Measurements from ENCODE around the gene MCRIP1.

GRCh38 chr17:81822312-81822637, 10.8 kb downstream of the MCRIP1 start:
- TF ChIP-seq EZH2 (IDR thresholded peaks at IDR 0.05; ENCODE audit: borderline replicate concordance, control insufficient read depth, low read depth, low read length) (no peak), SMC3 (IDR thresholded peaks at IDR 0.05; ENCODE audit: borderline replicate concordance, low read length) (no peak), SP1 (IDR thresholded peaks at IDR 0.05; ENCODE audit: low read depth, low read length) (no peak), MEF2A (IDR thresholded peaks at IDR 0.05; ENCODE audit: insufficient read depth, low read depth, low read length) (no peak), ZSCAN29 (IDR thresholded peaks at IDR 0.05) (no peak), TAF1 (IDR thresholded peaks at IDR 0.05; ENCODE audit: borderline replicate concordance, low read depth, low read length) (no peak)
- TF ChIP-seq, protein P1, sequence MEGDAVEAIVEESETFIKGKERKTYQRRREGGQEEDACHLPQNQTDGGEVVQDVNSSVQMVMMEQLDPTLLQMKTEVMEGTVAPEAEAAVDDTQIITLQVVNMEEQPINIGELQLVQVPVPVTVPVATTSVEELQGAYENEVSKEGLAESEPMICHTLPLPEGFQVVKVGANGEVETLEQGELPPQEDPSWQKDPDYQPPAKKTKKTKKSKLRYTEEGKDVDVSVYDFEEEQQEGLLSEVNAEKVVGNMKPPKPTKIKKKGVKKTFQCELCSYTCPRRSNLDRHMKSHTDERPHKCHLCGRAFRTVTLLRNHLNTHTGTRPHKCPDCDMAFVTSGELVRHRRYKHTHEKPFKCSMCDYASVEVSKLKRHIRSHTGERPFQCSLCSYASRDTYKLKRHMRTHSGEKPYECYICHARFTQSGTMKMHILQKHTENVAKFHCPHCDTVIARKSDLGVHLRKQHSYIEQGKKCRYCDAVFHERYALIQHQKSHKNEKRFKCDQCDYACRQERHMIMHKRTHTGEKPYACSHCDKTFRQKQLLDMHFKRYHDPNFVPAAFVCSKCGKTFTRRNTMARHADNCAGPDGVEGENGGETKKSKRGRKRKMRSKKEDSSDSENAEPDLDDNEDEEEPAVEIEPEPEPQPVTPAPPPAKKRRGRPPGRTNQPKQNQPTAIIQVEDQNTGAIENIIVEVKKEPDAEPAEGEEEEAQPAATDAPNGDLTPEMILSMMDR (IDR thresholded peaks at IDR 0.05 in 2 of 3, conservative IDR thresholded peaks at IDR 0.05 in 1 of 3; ENCODE audit: control insufficient read depth in 2 of 3, extremely low read depth in 1 of 3, insufficient read depth in 1 of 3, low read depth in 3 of 3, low read length in 3 of 3): no peak
- TF ChIP-seq, protein P2, sequence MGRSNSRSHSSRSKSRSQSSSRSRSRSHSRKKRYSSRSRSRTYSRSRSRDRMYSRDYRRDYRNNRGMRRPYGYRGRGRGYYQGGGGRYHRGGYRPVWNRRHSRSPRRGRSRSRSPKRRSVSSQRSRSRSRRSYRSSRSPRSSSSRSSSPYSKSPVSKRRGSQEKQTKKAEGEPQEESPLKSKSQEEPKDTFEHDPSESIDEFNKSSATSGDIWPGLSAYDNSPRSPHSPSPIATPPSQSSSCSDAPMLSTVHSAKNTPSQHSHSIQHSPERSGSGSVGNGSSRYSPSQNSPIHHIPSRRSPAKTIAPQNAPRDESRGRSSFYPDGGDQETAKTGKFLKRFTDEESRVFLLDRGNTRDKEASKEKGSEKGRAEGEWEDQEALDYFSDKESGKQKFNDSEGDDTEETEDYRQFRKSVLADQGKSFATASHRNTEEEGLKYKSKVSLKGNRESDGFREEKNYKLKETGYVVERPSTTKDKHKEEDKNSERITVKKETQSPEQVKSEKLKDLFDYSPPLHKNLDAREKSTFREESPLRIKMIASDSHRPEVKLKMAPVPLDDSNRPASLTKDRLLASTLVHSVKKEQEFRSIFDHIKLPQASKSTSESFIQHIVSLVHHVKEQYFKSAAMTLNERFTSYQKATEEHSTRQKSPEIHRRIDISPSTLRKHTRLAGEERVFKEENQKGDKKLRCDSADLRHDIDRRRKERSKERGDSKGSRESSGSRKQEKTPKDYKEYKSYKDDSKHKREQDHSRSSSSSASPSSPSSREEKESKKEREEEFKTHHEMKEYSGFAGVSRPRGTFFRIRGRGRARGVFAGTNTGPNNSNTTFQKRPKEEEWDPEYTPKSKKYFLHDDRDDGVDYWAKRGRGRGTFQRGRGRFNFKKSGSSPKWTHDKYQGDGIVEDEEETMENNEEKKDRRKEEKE (IDR thresholded peaks at IDR 0.05): no peak
- TF ChIP-seq, protein P3, sequence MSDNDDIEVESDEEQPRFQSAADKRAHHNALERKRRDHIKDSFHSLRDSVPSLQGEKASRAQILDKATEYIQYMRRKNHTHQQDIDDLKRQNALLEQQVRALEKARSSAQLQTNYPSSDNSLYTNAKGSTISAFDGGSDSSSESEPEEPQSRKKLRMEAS (IDR thresholded peaks at IDR 0.05; ENCODE audit: low read depth, low read length): no peak
- TF ChIP-seq, protein P4, sequence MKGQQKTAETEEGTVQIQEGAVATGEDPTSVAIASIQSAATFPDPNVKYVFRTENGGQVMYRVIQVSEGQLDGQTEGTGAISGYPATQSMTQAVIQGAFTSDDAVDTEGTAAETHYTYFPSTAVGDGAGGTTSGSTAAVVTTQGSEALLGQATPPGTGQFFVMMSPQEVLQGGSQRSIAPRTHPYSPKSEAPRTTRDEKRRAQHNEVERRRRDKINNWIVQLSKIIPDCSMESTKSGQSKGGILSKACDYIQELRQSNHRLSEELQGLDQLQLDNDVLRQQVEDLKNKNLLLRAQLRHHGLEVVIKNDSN (IDR thresholded peaks at IDR 0.05; ENCODE audit: borderline replicate concordance, extremely low read length, insufficient read depth, low read depth, low read length): no peak
